Loucy (cell line): ENCODE data around the gene TMIGD2.

ENCODE experiments used
- H2AFZ ChIP-seq: fragments of 200-600 bp; sonication (generic); 2 replicates; pipeline ENCODE4 v1.6.0; 2016; ENCODE audit warnings: antibody characterized with exemption, mild to moderate bottlenecking, low read length, moderate library complexity
- H3F3A ChIP-seq: fragments of 200-600 bp; 2 replicates; pipeline ENCODE4 v1.6.0; 2016; ENCODE audit warnings: antibody characterized with exemption, low read depth, mild to moderate bottlenecking
- H3K27me3 ChIP-seq: fragments of 200-600 bp; sonication (generic); 2 replicates; pipeline ENCODE4 v1.6.1; 2014; ENCODE audit warnings: low read length, mild to moderate bottlenecking; ENCODE audit not compliant: insufficient read depth, poor library complexity, severe bottlenecking
- H3K36me3 ChIP-seq: fragments of 200-600 bp; sonication (generic); 2 replicates; pipeline ENCODE4 v1.6.1; 2016; ENCODE audit warnings: low read length; ENCODE audit not compliant: insufficient read depth
- H3K4me1 ChIP-seq: fragments of 200-600 bp; sonication (generic); 2 replicates; pipeline ENCODE4 v1.5.1; 2014; ENCODE audit warnings: low read length, mild to moderate bottlenecking; ENCODE audit not compliant: insufficient read depth, poor library complexity, severe bottlenecking
- H3K4me2 ChIP-seq: fragments of 200-600 bp; sonication (generic); 2 replicates; pipeline ENCODE4 v1.6.0; 2014; ENCODE audit warnings: antibody characterized with exemption, low read length, low read depth, mild to moderate bottlenecking; ENCODE audit not compliant: poor library complexity, severe bottlenecking
- H3K4me3 ChIP-seq: fragments of 200-600 bp; sonication (generic); 2 replicates; pipeline ENCODE4 v1.5.1; 2014; ENCODE audit warnings: low read length, mild to moderate bottlenecking, mixed read lengths; ENCODE audit not compliant: poor library complexity, severe bottlenecking
- H3K79me2 ChIP-seq: fragments of 200-600 bp; sonication (generic); 2 replicates; pipeline ENCODE4 v1.6.1; 2014; ENCODE audit warnings: low read length; ENCODE audit not compliant: insufficient read depth
- H3K9ac ChIP-seq: fragments of 200-600 bp; sonication (generic); 2 replicates; pipeline ENCODE4 v1.6.0; 2014; ENCODE audit warnings: mild to moderate bottlenecking, low read depth, low read length, moderate library complexity; ENCODE audit not compliant: poor library complexity, severe bottlenecking
- H3K9me2 ChIP-seq: fragments of 200-600 bp; sonication (generic); replicated peaks from 2 replicates; pipeline ENCODE4 v1.6.1; 2016; ENCODE audit warnings: low read depth, low read length, mixed read lengths
- H3K9me3 ChIP-seq: fragments of 200-600 bp; sonication (generic); 2 replicates; pipeline ENCODE4 v1.6.1; 2014; ENCODE audit warnings: mild to moderate bottlenecking, antibody characterized with exemption, low read length, low read depth; ENCODE audit not compliant: insufficient read depth
- H4K20me1 ChIP-seq: fragments of 200-600 bp; sonication (generic); 2 replicates; pipeline ENCODE4 v1.6.0; 2014; ENCODE audit warnings: antibody characterized with exemption, low read length, mild to moderate bottlenecking; ENCODE audit not compliant: insufficient read depth, poor library complexity, severe bottlenecking
- EZH2phosphoT487 ChIP-seq: fragments of 200-600 bp; IDR thresholded peaks from 2 replicates; pipeline ENCODE4 v1.6.1; 2018; ENCODE audit warnings: antibody characterized with exemption, mild to moderate bottlenecking, moderate library complexity, borderline replicate concordance
- TF ChIP-seq, protein P1 (sequence below): fragments of 200-600 bp; sonication (generic); conservative IDR thresholded peaks from 2 replicates; pipeline ENCODE4 v1.5.1; 2014; ENCODE audit warnings: mild to moderate bottlenecking, antibody characterized with exemption, low read length

Gene TMIGD2

GRCh38 chr19:4305659-4306058, 3.5 kb upstream of the TMIGD2 start:
- H4K20me1 ChIP-seq, result no peaks in the 10 kb centered on the region
- no peaks in the 10 kb centered on the region for H3K9me3 ChIP-seq
- no peak overlapping the region for H2AFZ ChIP-seq
- no peaks in the 10 kb centered on the region for H3F3A ChIP-seq
- no peak overlapping the region for H3K4me3 ChIP-seq
- no peak overlapping the region for H3K9ac ChIP-seq
- no peaks in the 10 kb centered on the region for H3K79me2 ChIP-seq
- H3K4me2 ChIP-seq, result no peak overlapping the region
- no peaks in the 10 kb centered on the region for H3K9me2 ChIP-seq
- no peaks in the 10 kb centered on the region for H3K27me3 ChIP-seq
- TF ChIP-seq EZH2phosphoT487, result no peak
- TF ChIP-seq, protein P1, sequence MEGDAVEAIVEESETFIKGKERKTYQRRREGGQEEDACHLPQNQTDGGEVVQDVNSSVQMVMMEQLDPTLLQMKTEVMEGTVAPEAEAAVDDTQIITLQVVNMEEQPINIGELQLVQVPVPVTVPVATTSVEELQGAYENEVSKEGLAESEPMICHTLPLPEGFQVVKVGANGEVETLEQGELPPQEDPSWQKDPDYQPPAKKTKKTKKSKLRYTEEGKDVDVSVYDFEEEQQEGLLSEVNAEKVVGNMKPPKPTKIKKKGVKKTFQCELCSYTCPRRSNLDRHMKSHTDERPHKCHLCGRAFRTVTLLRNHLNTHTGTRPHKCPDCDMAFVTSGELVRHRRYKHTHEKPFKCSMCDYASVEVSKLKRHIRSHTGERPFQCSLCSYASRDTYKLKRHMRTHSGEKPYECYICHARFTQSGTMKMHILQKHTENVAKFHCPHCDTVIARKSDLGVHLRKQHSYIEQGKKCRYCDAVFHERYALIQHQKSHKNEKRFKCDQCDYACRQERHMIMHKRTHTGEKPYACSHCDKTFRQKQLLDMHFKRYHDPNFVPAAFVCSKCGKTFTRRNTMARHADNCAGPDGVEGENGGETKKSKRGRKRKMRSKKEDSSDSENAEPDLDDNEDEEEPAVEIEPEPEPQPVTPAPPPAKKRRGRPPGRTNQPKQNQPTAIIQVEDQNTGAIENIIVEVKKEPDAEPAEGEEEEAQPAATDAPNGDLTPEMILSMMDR, result no peak
- H3K4me1 ChIP-seq, result peaks cover 4% of the 10 kb centered on the region
- no peaks in the 10 kb centered on the region for H3K36me3 ChIP-seq

DNA sequence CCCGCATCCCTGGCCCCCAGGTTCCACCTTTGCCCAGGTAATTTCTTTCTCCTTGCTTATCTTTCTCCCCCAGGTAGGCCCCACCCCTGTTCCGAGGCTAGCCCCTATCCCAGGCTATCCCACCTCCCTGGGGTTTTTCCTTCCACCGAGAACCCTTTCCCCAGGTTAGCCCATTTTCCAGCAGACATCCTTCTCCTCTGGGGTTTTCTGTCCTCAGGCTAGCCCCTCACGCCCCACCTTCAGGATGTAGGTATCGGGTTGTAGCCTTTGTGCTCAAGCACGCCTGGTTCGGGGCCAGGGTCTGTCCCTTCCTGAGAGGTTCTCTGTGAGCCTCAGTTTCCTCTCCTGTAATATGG, 3.0 kb upstream of the TMIGD2 start:
- Histone ChIP-seq H3K4me3 (no peak overlapping the region), H4K20me1 (no peaks in the 10 kb centered on the region), H2AFZ (no peak overlapping the region), H3F3A (no peaks in the 10 kb centered on the region), H3K27me3 (no peaks in the 10 kb centered on the region), H3K9me2 (no peaks in the 10 kb centered on the region), H3K36me3 (no peaks in the 10 kb centered on the region), H3K9ac (no peak overlapping the region), H3K79me2 (no peaks in the 10 kb centered on the region), H3K4me1 (peaks cover 4% of the 10 kb centered on the region), H3K9me3 (no peaks in the 10 kb centered on the region), H3K4me2 (no peak overlapping the region)
- no peak for TF ChIP-seq EZH2phosphoT487
- TF ChIP-seq, protein P1, result no peak

DNA sequence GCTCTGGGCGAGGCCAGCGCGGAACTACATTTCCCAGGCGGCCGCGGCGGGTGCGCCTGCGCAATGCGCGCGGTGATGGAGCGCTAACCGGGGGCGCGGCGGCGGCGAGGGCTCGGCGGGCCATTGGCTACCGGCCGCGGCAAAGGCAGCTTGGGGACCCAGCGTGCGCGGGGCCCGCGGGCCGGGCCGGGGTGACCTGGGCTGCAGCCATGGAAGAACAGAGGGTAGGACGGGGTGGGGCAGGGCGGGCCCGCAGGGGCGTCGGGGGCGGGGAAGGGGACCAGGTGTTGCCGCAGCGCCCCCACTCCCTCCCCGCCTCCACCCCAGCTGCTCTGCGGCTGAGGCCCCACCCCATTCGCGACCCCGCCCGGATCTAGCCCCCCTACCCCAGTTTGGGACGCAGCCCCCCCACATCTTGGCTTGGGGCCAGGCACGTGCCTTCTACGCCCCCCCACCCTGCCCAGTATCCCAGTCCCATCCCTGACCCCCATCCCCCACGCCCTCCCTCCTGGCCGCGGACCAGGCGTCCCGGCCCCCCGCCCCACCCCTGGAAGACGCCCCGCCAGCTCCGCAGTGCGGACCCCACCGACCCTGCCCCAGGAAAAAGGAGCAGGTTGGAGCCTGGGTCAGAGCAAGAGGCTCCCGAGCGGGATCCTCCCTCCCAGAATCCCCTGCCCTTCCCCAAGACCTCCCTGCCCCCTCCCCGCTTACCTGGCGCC, 2.5 kb upstream of the TMIGD2 start, which contains the start of gene FSD1:
TSS of gene FSD1 (plus strand) at position 61 of the 719 bp plus-strand sequence. CDS start at position 210, 149 bp downstream.
- Histone ChIP-seq H3K9ac (no peak within 1 kb of the TSS), H3K4me1 (peaks cover 4% of the 10 kb centered on the region), H3K4me3 (peak within 1 kb of the TSS; percentile 68), H3K4me2 (peak within 1 kb of the TSS; percentile 18), H3K36me3 (no peaks in the 10 kb centered on the region), H4K20me1 (no peaks in the 10 kb centered on the region), H3K79me2 (no peaks in the 10 kb centered on the region), H2AFZ (peak within 1 kb of the TSS; percentile 24), H3K9me3 (no peaks in the 10 kb centered on the region), H3K27me3 (no peaks in the 10 kb centered on the region), H3K9me2 (no peaks in the 10 kb centered on the region), H3F3A (no peaks in the 10 kb centered on the region)
- TF ChIP-seq, protein P1, result no peak
- TF ChIP-seq EZH2phosphoT487, result no peak
